Lower lobe of right lung (tissue), 2 donors: Measurements from ENCODE around the gene ESR1. TPM values are rescaled to one million over a fixed set of nuclear protein-coding genes. Genes with fewer than 3 reads are reported as not detected.

Experiments used
- ATAC-seq, 2 donors: fragments of 200-7000 bp; cut with Tn5 transposase; one replicate each; pipeline ENCODE4 v1.9.1; 2020 to 2022; ENCODE audit warnings: mild to moderate bottlenecking in 2 of 2, moderate library complexity in 2 of 2
- DNase-seq: peaks from one replicate; pipeline ENCODE4 v3.0.0-alpha.2; 2020
- H3K27ac ChIP-seq: fragments of 200-600 bp; one replicate; pipeline ENCODE4 v1.8.0; 2022
- H3K27me3 ChIP-seq: fragments of 200-600 bp; one replicate; pipeline ENCODE4 v1.8.0; 2022; ENCODE audit warnings: low read depth
- H3K36me3 ChIP-seq: fragments of 200-600 bp; one replicate; pipeline ENCODE4 v1.8.0; 2022; ENCODE audit warnings: mild to moderate bottlenecking
- H3K4me1 ChIP-seq: fragments of 200-600 bp; one replicate; pipeline ENCODE4 v1.8.0; 2022
- H3K4me3 ChIP-seq: fragments of 200-600 bp; one replicate; pipeline ENCODE4 v1.8.0; 2022; ENCODE audit warnings: mild to moderate bottlenecking
- H3K9me3 ChIP-seq: fragments of 200-600 bp; one replicate; pipeline ENCODE4 v1.8.0; 2022
- CTCF ChIP-seq: fragments of 200-600 bp; IDR thresholded peaks from one replicate; pipeline ENCODE4 v1.8.0; 2022; ENCODE audit warnings: antibody characterized with exemption, mild to moderate bottlenecking
- intact Hi-C: fragments of 100-400 bp; cut with DNase I; formaldehyde crosslinking; loops from one replicate; pipeline ENCODE4 v1.11.0; 2022
- total RNA-seq: library from RNA; stranded (reverse); fragmentation: NEBNext Ultra II Directional; extraction: Animal tissue kit (Norgen Biotek cat#: 25700); gene quantifications from one replicate; pipeline ENCODE4 v1.2.1, GENCODE V29; 2021
- donor health status: DM: no; HTN: yes; CAD: no; lungs with severe emphysema.

Gene ESR1
- total RNA-seq, 1 donor from 2014 or later: 3.7 TPM

GRCh38 chr6:151763938-151764680, 43.4 kb upstream of the ESR1 start:
- Histone ChIP-seq H3K36me3 (no peaks in the 10 kb centered on the region), H3K4me1 (peaks cover 8% of the 10 kb centered on the region), H3K27me3 (no peaks in the 10 kb centered on the region), H3K27ac (peak overlapping the region; percentile 42), H3K4me3 (peak overlapping the region; percentile 43), H3K9me3 (no peaks in the 10 kb centered on the region)
- TF ChIP-seq CTCF: peak; percentile 67
- intact Hi-C loops: no loop called here
- peak; percentile 95 for DNase-seq
- ATAC-seq: peak; percentile 96 to 97

GRCh38 chr6:151765444-151765886, 42.0 kb upstream of the ESR1 start:
- peak; percentile 73 for TF ChIP-seq CTCF
- peak; percentile 65 to 76 for ATAC-seq
- H3K27me3 ChIP-seq: no peaks in the 10 kb centered on the region
- H3K4me3 ChIP-seq: no peak overlapping the region
- DNase-seq: no peak
- H3K27ac ChIP-seq: no peak overlapping the region
- intact Hi-C loops: no loop called here
- H3K4me1 ChIP-seq: peaks cover 8% of the 10 kb centered on the region
- H3K9me3 ChIP-seq: no peaks in the 10 kb centered on the region
- H3K36me3 ChIP-seq: no peaks in the 10 kb centered on the region

GRCh38 chr6:151772446-151772845, 35.0 kb upstream of the ESR1 start:
- Histone ChIP-seq H3K4me3 (no peak overlapping the region), H3K9me3 (no peaks in the 10 kb centered on the region), H3K4me1 (no peaks in the 10 kb centered on the region), H3K27ac (no peak overlapping the region), H3K27me3 (no peaks in the 10 kb centered on the region), H3K36me3 (no peaks in the 10 kb centered on the region)
- TF ChIP-seq CTCF: no peak
- DNase-seq (no peak), ATAC-seq (no peak)
- intact Hi-C loops: no loop called here

DNA sequence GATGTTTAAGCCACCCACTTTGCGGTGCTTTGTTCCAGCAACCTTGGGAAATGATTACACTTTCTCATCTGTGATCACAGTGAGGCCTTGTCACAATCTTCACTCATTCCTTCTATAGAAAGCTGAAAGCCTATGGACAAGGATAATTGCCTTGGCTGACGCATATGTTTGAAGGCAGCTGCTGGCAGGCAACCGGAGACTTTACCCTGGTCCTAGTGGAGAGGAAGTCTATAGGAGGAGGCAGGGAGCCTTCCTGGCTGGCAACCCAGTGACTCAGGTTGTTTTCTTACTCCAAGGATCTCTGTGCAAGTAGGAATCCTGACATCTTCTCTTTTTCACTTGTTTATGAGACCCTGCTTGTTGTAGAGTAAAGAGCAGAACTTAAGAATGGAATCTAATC, 34.1 kb upstream of the ESR1 start:
- Histone ChIP-seq H3K4me1 (no peaks in the 10 kb centered on the region), H3K27ac (no peak overlapping the region), H3K27me3 (no peaks in the 10 kb centered on the region), H3K4me3 (no peak overlapping the region), H3K36me3 (no peaks in the 10 kb centered on the region), H3K9me3 (no peaks in the 10 kb centered on the region)
- no peak for TF ChIP-seq CTCF
- DNase-seq (no peak), ATAC-seq (no peak)
- intact Hi-C loops: no loop called here

DNA sequence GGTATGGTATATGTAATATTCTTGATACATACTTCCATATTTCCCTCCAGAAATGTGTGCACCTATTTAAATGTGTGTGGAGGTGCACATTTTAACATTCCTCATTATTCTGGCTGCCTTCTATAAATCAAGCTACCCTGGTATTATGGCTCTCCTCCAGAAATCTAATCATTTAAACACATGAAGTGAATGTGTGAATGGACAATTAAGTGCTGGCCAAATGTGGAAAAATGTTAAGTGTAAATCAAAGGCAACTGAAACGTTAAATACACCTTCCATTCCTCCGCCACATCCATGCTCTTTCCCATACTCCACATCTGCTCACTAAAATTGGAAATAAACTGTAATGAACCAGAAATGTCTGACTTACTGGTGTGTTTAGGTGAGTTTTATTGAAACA, 24.9 kb upstream of the ESR1 start:
- Histone ChIP-seq H3K27me3 (no peaks in the 10 kb centered on the region), H3K9me3 (no peaks in the 10 kb centered on the region), H3K4me3 (no peak overlapping the region), H3K36me3 (no peaks in the 10 kb centered on the region), H3K4me1 (no peaks in the 10 kb centered on the region), H3K27ac (no peak overlapping the region)
- TF ChIP-seq CTCF: no peak
- DNase-seq (no peak), ATAC-seq (no peak)
- intact Hi-C loops: no loop called here
